ENCODE measurements around the gene GLOD5.

The GLOD5 gene

GRCh38 chrX:48772602-48773001 is 11.1 kb downstream of the GLOD5 start:
- H3K27me3 ChIP-seq (ENCODE audit: insufficient read depth, poor library complexity, severe bottlenecking), result no peaks in the 10 kb centered on the region
- no peaks in the 10 kb centered on the region for H3K4me1 ChIP-seq (ENCODE audit: insufficient read depth, poor library complexity, severe bottlenecking)
- no peaks in the 10 kb centered on the region for H3K36me3 ChIP-seq (ENCODE audit: low read depth)
- TF ChIP-seq, protein P1, sequence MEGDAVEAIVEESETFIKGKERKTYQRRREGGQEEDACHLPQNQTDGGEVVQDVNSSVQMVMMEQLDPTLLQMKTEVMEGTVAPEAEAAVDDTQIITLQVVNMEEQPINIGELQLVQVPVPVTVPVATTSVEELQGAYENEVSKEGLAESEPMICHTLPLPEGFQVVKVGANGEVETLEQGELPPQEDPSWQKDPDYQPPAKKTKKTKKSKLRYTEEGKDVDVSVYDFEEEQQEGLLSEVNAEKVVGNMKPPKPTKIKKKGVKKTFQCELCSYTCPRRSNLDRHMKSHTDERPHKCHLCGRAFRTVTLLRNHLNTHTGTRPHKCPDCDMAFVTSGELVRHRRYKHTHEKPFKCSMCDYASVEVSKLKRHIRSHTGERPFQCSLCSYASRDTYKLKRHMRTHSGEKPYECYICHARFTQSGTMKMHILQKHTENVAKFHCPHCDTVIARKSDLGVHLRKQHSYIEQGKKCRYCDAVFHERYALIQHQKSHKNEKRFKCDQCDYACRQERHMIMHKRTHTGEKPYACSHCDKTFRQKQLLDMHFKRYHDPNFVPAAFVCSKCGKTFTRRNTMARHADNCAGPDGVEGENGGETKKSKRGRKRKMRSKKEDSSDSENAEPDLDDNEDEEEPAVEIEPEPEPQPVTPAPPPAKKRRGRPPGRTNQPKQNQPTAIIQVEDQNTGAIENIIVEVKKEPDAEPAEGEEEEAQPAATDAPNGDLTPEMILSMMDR (IDR thresholded peaks at IDR 0.05; ENCODE audit: poor library complexity, severe bottlenecking), result no peak
- H3K27ac ChIP-seq (ENCODE audit: poor library complexity, severe bottlenecking), result no peak overlapping the region
- H3K9me3 ChIP-seq (ENCODE audit: severe bottlenecking), result no peaks in the 10 kb centered on the region
- ATAC-seq (ENCODE audit: low read depth) (no peak), DNase-seq (ENCODE audit: low spot score) (no peak)
- no peak overlapping the region for H3K4me3 ChIP-seq (ENCODE audit: severe bottlenecking)

DNA sequence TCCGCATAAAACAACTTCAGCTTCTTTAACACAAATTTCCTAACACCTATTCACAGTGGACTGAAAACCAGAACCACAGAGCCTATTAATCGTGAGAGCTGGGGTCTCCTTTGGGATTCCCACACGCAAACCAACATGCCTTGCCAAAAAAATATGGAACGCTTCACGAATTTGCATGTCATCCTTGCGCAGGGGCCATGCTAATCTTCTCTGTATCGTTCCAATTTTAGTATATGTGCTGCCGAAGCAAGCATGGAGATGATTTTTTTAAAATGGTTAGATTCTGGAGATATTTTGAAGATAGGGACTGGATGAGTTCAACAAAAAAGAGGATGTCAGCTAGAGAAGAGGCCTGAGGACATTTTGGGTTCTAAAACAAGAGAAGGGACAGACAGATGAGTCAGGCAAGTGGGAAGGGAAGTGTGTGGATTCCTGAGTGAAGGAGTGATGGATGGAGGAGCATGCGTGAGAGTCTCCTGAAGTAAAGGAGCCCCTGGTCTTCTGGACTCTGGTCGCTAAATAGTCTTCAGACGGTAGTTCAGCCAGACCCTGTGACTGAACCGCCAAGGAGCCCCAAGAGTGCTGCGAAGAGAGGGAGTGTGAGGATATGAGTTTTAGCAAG is 15.4 kb downstream of the GLOD5 start:
- no peak overlapping the region for H3K4me3 ChIP-seq (ENCODE audit: severe bottlenecking)
- H3K4me1 ChIP-seq (ENCODE audit: insufficient read depth, poor library complexity, severe bottlenecking), result no peaks in the 10 kb centered on the region
- no peak for ATAC-seq (ENCODE audit: low read depth)
- H3K27ac ChIP-seq (ENCODE audit: poor library complexity, severe bottlenecking), result no peak overlapping the region
- H3K27me3 ChIP-seq (ENCODE audit: insufficient read depth, poor library complexity, severe bottlenecking), result no peaks in the 10 kb centered on the region
- no peaks in the 10 kb centered on the region for H3K9me3 ChIP-seq (ENCODE audit: severe bottlenecking)
- TF ChIP-seq, protein P1 (IDR thresholded peaks at IDR 0.05; ENCODE audit: poor library complexity, severe bottlenecking), result no peak
- H3K36me3 ChIP-seq (ENCODE audit: low read depth), result no peaks in the 10 kb centered on the region
- DNase-seq (ENCODE audit: low spot score), result no peak

DNA sequence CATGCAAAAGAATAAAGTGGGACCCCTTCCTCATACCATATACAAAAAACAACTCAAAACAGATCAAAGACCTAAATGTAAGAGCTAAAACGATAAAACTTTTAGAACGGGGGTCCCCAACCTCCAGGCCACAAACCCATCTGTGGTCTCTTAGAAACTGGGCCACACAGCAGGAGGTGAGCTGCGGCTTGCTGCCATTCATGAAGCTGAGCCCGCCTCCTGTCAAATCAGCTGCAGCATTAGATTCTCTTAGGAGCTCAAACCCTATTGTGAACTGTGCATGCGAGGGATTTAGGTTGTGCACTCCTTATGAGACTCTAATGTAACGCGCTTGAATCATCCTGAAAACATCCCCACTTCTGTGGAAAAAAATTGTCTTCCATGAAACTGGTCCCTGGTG is 17.9 kb downstream of the GLOD5 start:
- DNase-seq (ENCODE audit: low spot score), result no peak
- no peak for ATAC-seq (ENCODE audit: low read depth)
- H3K4me3 ChIP-seq (ENCODE audit: severe bottlenecking), result no peak overlapping the region
- TF ChIP-seq, protein P1 (IDR thresholded peaks at IDR 0.05; ENCODE audit: poor library complexity, severe bottlenecking), result no peak
- H3K9me3 ChIP-seq (ENCODE audit: severe bottlenecking), result no peaks in the 10 kb centered on the region
- no peaks in the 10 kb centered on the region for H3K36me3 ChIP-seq (ENCODE audit: low read depth)
- H3K27me3 ChIP-seq (ENCODE audit: insufficient read depth, poor library complexity, severe bottlenecking), result no peaks in the 10 kb centered on the region
- H3K4me1 ChIP-seq (ENCODE audit: insufficient read depth, poor library complexity, severe bottlenecking), result no peaks in the 10 kb centered on the region
- H3K27ac ChIP-seq (ENCODE audit: poor library complexity, severe bottlenecking), result no peak overlapping the region

- Histone ChIP-seq H3K27ac (ENCODE audit: poor library complexity, severe bottlenecking) (no peak overlapping the region), H3K4me3 (ENCODE audit: severe bottlenecking) (no peak overlapping the region), H3K36me3 (ENCODE audit: low read depth) (no peaks in the 10 kb centered on the region), H3K27me3 (ENCODE audit: insufficient read depth, poor library complexity, severe bottlenecking) (no peaks in the 10 kb centered on the region), H3K4me1 (ENCODE audit: insufficient read depth, poor library complexity, severe bottlenecking) (no peaks in the 10 kb centered on the region), H3K9me3 (ENCODE audit: severe bottlenecking) (no peaks in the 10 kb centered on the region)
- DNase-seq (ENCODE audit: low spot score) (no peak), ATAC-seq (ENCODE audit: low read depth) (no peak)
- TF ChIP-seq, protein P1 (IDR thresholded peaks at IDR 0.05; ENCODE audit: poor library complexity, severe bottlenecking), result no peak
These were observed 20.2 kb downstream of the GLOD5 start for GRCh38 chrX:48781705-48782104.

GRCh38 chrX:48782216-48782615 is 20.7 kb downstream of the GLOD5 start:
- H3K4me1 ChIP-seq (ENCODE audit: insufficient read depth, poor library complexity, severe bottlenecking), result no peaks in the 10 kb centered on the region
- H3K36me3 ChIP-seq (ENCODE audit: low read depth), result no peaks in the 10 kb centered on the region
- DNase-seq (ENCODE audit: low spot score), result no peak
- H3K27ac ChIP-seq (ENCODE audit: poor library complexity, severe bottlenecking), result no peak overlapping the region
- no peak for ATAC-seq (ENCODE audit: low read depth)
- no peak overlapping the region for H3K4me3 ChIP-seq (ENCODE audit: severe bottlenecking)
- H3K27me3 ChIP-seq (ENCODE audit: insufficient read depth, poor library complexity, severe bottlenecking), result no peaks in the 10 kb centered on the region
- no peaks in the 10 kb centered on the region for H3K9me3 ChIP-seq (ENCODE audit: severe bottlenecking)
- TF ChIP-seq, protein P1 (IDR thresholded peaks at IDR 0.05; ENCODE audit: poor library complexity, severe bottlenecking), result no peak
